ENCODE results near the gene APOD. TPM values are rescaled to one million over a fixed set of nuclear protein-coding genes. Genes with fewer than 3 reads are reported as not detected.
A peak's percentile ranks its signal among the peaks of the same experiment; 100 is the strongest.

Gene APOD
- total RNA-seq, 1 donor: 1.4 TPM

DNA sequence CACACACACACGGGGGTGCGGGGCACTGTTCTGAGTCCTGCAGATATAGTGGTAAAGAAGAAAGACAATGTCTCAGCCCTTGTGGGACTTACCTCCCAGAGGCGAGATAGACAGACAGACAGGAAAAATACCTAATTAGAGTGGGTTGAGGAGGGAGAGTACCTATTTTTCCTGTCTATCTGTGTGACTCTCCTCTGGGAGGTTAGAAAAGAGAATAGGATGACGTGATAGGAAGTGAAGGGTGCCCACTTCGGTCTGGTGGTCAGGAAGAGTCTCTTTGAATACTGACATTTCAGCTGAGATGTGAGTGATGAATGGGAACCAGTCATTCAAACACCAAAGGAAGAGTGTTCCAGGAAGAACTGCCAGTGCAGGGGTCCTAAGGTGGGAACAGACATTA lies 4.1 kb upstream of the APOD start:
- no peaks in the 10 kb centered on the region for H3K9me3 ChIP-seq (ENCODE audit: low read depth, low read length)
- H3K4me3 ChIP-seq (ENCODE audit: insufficient read depth, low read length): no peak overlapping the region
- no peak overlapping the region for H3K27ac ChIP-seq (ENCODE audit: low read depth, low read length)
- H2AFZ ChIP-seq (ENCODE audit: low read length): no peak overlapping the region
- TF ChIP-seq, protein P1, sequence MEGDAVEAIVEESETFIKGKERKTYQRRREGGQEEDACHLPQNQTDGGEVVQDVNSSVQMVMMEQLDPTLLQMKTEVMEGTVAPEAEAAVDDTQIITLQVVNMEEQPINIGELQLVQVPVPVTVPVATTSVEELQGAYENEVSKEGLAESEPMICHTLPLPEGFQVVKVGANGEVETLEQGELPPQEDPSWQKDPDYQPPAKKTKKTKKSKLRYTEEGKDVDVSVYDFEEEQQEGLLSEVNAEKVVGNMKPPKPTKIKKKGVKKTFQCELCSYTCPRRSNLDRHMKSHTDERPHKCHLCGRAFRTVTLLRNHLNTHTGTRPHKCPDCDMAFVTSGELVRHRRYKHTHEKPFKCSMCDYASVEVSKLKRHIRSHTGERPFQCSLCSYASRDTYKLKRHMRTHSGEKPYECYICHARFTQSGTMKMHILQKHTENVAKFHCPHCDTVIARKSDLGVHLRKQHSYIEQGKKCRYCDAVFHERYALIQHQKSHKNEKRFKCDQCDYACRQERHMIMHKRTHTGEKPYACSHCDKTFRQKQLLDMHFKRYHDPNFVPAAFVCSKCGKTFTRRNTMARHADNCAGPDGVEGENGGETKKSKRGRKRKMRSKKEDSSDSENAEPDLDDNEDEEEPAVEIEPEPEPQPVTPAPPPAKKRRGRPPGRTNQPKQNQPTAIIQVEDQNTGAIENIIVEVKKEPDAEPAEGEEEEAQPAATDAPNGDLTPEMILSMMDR (IDR thresholded peaks at IDR 0.05; ENCODE audit: extremely low read depth, low read depth, low read length): no peak
- peaks cover 3% of the 10 kb centered on the region for H3K27me3 ChIP-seq (ENCODE audit: insufficient read depth, low read length)
- no peaks in the 10 kb centered on the region for H4K20me1 ChIP-seq (ENCODE audit: insufficient read depth, low read length)
- H3K4me1 ChIP-seq (ENCODE audit: insufficient read depth, low read length): no peaks in the 10 kb centered on the region
- no peak overlapping the region for H3K4me2 ChIP-seq (ENCODE audit: insufficient read depth, low read length)
- DNase-seq (ENCODE audit: insufficient read length, low spot score, missing footprints): no peak
- no peaks in the 10 kb centered on the region for H3K79me2 ChIP-seq (ENCODE audit: insufficient read depth, low read length)
- no peaks in the 10 kb centered on the region for H3K36me3 ChIP-seq (ENCODE audit: insufficient read depth, low read length)

DNA sequence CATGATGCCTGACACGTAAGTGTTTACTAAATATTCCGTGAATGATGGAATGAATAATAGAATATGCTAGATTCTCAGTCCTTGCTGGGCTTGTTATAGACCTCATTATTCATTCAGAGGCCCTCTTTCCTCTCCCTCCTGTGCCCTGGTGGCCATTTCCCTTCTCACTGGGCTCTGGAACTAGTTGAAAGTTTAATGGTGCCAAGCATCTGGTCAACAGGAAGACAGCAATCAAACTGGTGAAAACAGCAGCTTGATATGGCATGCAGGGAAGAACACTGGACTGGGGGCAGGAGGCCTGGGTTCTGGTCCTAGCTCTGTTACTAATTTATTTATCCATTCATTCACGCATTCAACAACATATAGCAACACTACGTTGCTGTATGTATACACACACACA lies 3.7 kb upstream of the APOD start:
- no peaks in the 10 kb centered on the region for H3K79me2 ChIP-seq (ENCODE audit: insufficient read depth, low read length)
- H3K27me3 ChIP-seq (ENCODE audit: insufficient read depth, low read length): peaks cover 3% of the 10 kb centered on the region
- H3K36me3 ChIP-seq (ENCODE audit: insufficient read depth, low read length): no peaks in the 10 kb centered on the region
- no peak for DNase-seq (ENCODE audit: insufficient read length, low spot score, missing footprints)
- H3K9me3 ChIP-seq (ENCODE audit: low read depth, low read length): no peaks in the 10 kb centered on the region
- H3K4me3 ChIP-seq (ENCODE audit: insufficient read depth, low read length): no peak overlapping the region
- no peak overlapping the region for H2AFZ ChIP-seq (ENCODE audit: low read length)
- H3K4me1 ChIP-seq (ENCODE audit: insufficient read depth, low read length): no peaks in the 10 kb centered on the region
- no peak overlapping the region for H3K4me2 ChIP-seq (ENCODE audit: insufficient read depth, low read length)
- H4K20me1 ChIP-seq (ENCODE audit: insufficient read depth, low read length): no peaks in the 10 kb centered on the region
- H3K27ac ChIP-seq (ENCODE audit: low read depth, low read length): no peak overlapping the region
- TF ChIP-seq, protein P1 (IDR thresholded peaks at IDR 0.05; ENCODE audit: extremely low read depth, low read depth, low read length): no peak

DNA sequence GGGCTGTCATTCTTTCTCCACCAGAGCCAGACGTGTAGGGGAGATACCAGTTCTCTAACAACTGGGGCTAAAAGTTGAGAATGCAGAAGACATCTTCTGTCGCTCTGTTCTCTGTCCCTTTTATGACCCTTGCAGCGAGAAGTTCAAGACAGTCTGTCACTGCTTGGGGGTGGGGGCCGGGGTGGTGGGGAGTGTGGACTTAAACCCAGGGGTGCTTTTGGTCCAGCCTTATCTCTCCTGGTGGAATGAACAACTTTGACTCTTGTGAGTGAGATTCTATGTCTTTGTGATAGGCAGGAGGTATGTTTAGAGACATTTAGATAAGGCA lies 767 bp upstream of the APOD start:
- H3K36me3 ChIP-seq (ENCODE audit: insufficient read depth, low read length): no peaks in the 10 kb centered on the region
- no peaks in the 10 kb centered on the region for H3K27me3 ChIP-seq (ENCODE audit: insufficient read depth, low read length)
- H2AFZ ChIP-seq (ENCODE audit: low read length): peak overlapping the region; percentile 51
- DNase-seq (ENCODE audit: insufficient read length, low spot score, missing footprints): no peak
- H3K9me3 ChIP-seq (ENCODE audit: low read depth, low read length): no peaks in the 10 kb centered on the region
- H3K79me2 ChIP-seq (ENCODE audit: insufficient read depth, low read length): no peaks in the 10 kb centered on the region
- no peaks in the 10 kb centered on the region for H3K4me1 ChIP-seq (ENCODE audit: insufficient read depth, low read length)
- peak overlapping the region; percentile 20 for H3K4me2 ChIP-seq (ENCODE audit: insufficient read depth, low read length)
- TF ChIP-seq, protein P1 (IDR thresholded peaks at IDR 0.05; ENCODE audit: extremely low read depth, low read depth, low read length): no peak
- no peak overlapping the region for H3K4me3 ChIP-seq (ENCODE audit: insufficient read depth, low read length)
- no peak overlapping the region for H3K27ac ChIP-seq (ENCODE audit: low read depth, low read length)
- H4K20me1 ChIP-seq (ENCODE audit: insufficient read depth, low read length): no peaks in the 10 kb centered on the region

DNA sequence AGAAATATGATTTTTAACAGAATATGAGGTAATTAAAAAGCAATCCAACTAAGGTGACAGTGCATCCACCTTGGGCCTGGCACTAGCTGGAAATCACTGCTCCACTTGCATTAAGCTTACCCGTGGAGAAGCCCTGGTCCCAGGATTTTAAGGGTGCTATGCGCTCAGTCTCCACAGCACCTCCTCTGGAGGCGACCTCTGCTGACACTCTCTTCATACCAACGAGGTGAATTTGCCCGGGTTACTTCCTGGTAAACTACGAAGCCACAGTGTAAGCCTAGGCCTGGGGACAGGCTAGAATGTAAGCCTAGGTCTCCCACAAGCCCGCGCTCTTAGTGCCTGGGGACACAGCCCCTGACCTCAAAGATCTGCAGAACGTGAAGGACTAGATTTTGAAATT lies 793 bp downstream of the APOD start:
- Histone ChIP-seq H3K27ac (ENCODE audit: low read depth, low read length) (no peak overlapping the region), H3K4me2 (ENCODE audit: insufficient read depth, low read length) (no peak overlapping the region), H3K9me3 (ENCODE audit: low read depth, low read length) (no peaks in the 10 kb centered on the region), H3K4me1 (ENCODE audit: insufficient read depth, low read length) (no peaks in the 10 kb centered on the region), H4K20me1 (ENCODE audit: insufficient read depth, low read length) (no peaks in the 10 kb centered on the region), H2AFZ (ENCODE audit: low read length) (no peak overlapping the region), H3K36me3 (ENCODE audit: insufficient read depth, low read length) (no peaks in the 10 kb centered on the region), H3K27me3 (ENCODE audit: insufficient read depth, low read length) (no peaks in the 10 kb centered on the region), H3K79me2 (ENCODE audit: insufficient read depth, low read length) (no peaks in the 10 kb centered on the region), H3K4me3 (ENCODE audit: insufficient read depth, low read length) (no peak overlapping the region)
- no peak for DNase-seq (ENCODE audit: insufficient read length, low spot score, missing footprints)
- TF ChIP-seq, protein P1 (IDR thresholded peaks at IDR 0.05; ENCODE audit: extremely low read depth, low read depth, low read length): no peak
